Measurements from ENCODE around the gene ADAM19.

- TF ChIP-seq CTCF (IDR thresholded peaks at IDR 0.05), result no peak
- TF ChIP-seq POLR2AphosphoS5 (IDR thresholded peaks at IDR 0.05; ENCODE audit: low read depth, low read length), result no peak
- no peak for TF ChIP-seq TCF7L2 (IDR thresholded peaks at IDR 0.05; ENCODE audit: low read depth, low read length)
These were observed 27.5 kb downstream of the ADAM19 start for GRCh38 chr5:157547941-157548512.

All from Panc1 (cell line).